ENCODE data around the gene SETD7. TPM values are rescaled to one million over a fixed set of nuclear protein-coding genes. Genes with fewer than 3 reads are reported as not detected.

SETD7 gene
- total RNA-seq, 1 experiment from 2014 or later: 29.6 TPM

DNA sequence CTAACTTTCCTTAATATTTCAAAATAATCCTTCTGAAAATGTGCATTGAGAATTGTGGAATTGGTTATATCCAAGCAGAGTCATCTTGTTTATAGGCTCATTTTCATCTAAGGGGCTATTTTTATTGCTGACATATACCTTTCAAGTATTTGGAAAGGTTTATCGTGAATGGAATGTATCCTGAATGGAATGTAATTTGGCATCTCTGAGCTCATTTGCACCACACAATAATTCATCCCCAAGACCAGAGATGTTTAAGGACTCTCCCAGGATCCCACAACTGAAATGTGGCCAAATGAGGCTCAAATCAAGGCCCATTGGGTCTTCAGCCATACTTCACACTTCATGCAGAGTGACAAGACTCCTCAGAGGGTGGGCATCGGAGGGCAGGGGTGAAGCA is 7.5 kb upstream of the SETD7 start:
- intact Hi-C loops (cut with micrococcal nuclease): no loop called here
- CTCF ChIA-PET: no interaction called here

DNA sequence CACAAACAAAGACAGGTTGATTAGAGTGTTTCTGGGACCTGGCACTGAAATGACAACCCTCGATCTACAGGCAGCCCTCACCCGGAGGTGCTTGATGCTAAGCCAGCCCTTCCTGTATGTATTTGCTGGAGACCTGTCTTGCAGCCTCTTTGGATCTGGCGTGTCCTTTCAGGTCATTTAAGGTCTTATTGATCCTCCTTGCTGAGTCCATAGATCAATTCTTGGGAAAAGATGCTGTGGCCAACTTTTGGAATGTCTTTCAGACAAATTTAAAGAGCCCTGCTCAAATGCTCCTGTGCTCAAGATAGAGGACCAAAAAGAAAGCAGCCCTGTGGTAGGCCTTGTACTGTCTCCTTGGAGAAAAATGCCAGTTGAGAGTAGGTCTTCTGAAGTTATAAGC is 6.8 kb upstream of the SETD7 start:
- TF ChIP-seq, protein P1, sequence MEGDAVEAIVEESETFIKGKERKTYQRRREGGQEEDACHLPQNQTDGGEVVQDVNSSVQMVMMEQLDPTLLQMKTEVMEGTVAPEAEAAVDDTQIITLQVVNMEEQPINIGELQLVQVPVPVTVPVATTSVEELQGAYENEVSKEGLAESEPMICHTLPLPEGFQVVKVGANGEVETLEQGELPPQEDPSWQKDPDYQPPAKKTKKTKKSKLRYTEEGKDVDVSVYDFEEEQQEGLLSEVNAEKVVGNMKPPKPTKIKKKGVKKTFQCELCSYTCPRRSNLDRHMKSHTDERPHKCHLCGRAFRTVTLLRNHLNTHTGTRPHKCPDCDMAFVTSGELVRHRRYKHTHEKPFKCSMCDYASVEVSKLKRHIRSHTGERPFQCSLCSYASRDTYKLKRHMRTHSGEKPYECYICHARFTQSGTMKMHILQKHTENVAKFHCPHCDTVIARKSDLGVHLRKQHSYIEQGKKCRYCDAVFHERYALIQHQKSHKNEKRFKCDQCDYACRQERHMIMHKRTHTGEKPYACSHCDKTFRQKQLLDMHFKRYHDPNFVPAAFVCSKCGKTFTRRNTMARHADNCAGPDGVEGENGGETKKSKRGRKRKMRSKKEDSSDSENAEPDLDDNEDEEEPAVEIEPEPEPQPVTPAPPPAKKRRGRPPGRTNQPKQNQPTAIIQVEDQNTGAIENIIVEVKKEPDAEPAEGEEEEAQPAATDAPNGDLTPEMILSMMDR (conservative IDR thresholded peaks at IDR 0.05; ENCODE audit: low read depth, low read length): no peak
- TF ChIP-seq EZH2phosphoT487 (IDR thresholded peaks at IDR 0.05; ENCODE audit: borderline replicate concordance, low read length) (no peak), EZH2 (IDR thresholded peaks at IDR 0.05; ENCODE audit: low read length, unreplicated experiment) (no peak)
- no peak overlapping the region for H3K4me3 ChIP-seq (ENCODE audit: low read length)
- no peaks in the 10 kb centered on the region for H3K9me2 ChIP-seq (replicated peaks; ENCODE audit: low read length)
- no peak for ATAC-seq
- H3K4me1 ChIP-seq (ENCODE audit: insufficient read depth, low read length): no peaks in the 10 kb centered on the region
- no peak for DNase-seq
- H4K20me1 ChIP-seq (ENCODE audit: low read length): no peaks in the 10 kb centered on the region
- no peaks in the 10 kb centered on the region for H3F3A ChIP-seq (ENCODE audit: low read length, unreplicated experiment)
- ChIA-PET CTCF (no interaction called here), POLR2A (ENCODE audit: unreplicated experiment) (no interaction called here)
- intact Hi-C loops (cut with micrococcal nuclease): no loop called here
- no peaks in the 10 kb centered on the region for H3K9me3 ChIP-seq (ENCODE audit: low read length)
- no peak overlapping the region for H3K4me2 ChIP-seq (ENCODE audit: low read length)
- H3K9ac ChIP-seq (ENCODE audit: low read length): no peak overlapping the region
- no TSS peak for BruUV-seq (replicated peaks)
- H3K27me3 ChIP-seq (ENCODE audit: low read length): no peaks in the 10 kb centered on the region
- no peak overlapping the region for H3K27ac ChIP-seq (ENCODE audit: low read length)
- H3K79me2 ChIP-seq (ENCODE audit: low read length): no peaks in the 10 kb centered on the region
- no peak overlapping the region for H2AFZ ChIP-seq (ENCODE audit: low read length)
- no peaks in the 10 kb centered on the region for H3K36me3 ChIP-seq (ENCODE audit: low read depth, low read length)

More for the DNA sequence above, 7.5 kb upstream of the SETD7 start:
- Histone ChIP-seq H3K79me2 (ENCODE audit: low read length) (no peaks in the 10 kb centered on the region), H3K27me3 (ENCODE audit: low read length) (no peaks in the 10 kb centered on the region), H4K20me1 (ENCODE audit: low read length) (no peaks in the 10 kb centered on the region), H3K9me3 (ENCODE audit: low read length) (no peaks in the 10 kb centered on the region), H3K4me1 (ENCODE audit: insufficient read depth, low read length) (no peaks in the 10 kb centered on the region), H3F3A (ENCODE audit: low read length, unreplicated experiment) (no peaks in the 10 kb centered on the region), H3K4me3 (ENCODE audit: low read length) (no peak overlapping the region), H3K36me3 (ENCODE audit: low read depth, low read length) (no peaks in the 10 kb centered on the region), H3K9ac (ENCODE audit: low read length) (no peak overlapping the region), H2AFZ (ENCODE audit: low read length) (no peak overlapping the region), H3K27ac (ENCODE audit: low read length) (no peak overlapping the region), H3K9me2 (replicated peaks; ENCODE audit: low read length) (no peaks in the 10 kb centered on the region), H3K4me2 (ENCODE audit: low read length) (no peak overlapping the region)
- BruUV-seq (replicated peaks): no TSS peak
- DNase-seq (no peak), ATAC-seq (no peak)
- POLR2A ChIA-PET (ENCODE audit: unreplicated experiment): no interaction called here
- TF ChIP-seq, protein P1 (conservative IDR thresholded peaks at IDR 0.05; ENCODE audit: low read depth, low read length): no peak
- TF ChIP-seq EZH2phosphoT487 (IDR thresholded peaks at IDR 0.05; ENCODE audit: borderline replicate concordance, low read length) (no peak), EZH2 (IDR thresholded peaks at IDR 0.05; ENCODE audit: low read length, unreplicated experiment) (no peak)

DNA sequence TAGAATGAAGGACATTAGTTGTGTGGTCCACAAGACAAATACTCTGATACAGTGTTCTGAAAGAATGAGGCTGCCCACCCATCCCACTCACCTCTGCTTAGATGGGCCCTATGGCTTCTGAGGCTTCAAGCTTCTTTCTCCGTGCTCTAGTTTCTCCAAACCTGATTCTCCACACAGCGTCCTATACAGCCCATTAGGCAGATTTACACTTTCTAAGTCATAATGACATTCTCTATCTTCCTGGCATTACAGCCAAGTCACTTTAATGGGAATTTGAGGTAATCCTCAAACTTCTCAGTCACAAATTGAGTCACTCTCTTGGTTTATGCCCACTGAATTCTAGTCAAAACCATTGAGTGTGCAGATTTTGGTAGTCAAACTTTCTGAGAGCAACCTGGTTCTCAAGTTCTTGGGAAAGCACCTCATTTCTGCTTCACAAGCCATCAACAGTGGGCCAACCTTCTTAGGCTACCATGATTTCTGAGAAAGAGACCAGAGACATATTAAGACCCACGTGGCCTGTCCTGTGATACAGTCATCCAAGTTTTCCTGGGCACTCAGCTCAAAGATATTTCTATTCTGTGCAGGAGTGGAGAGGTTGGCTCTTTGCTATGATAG is 6.2 kb upstream of the SETD7 start:
- H3K79me2 ChIP-seq (ENCODE audit: low read length): no peaks in the 10 kb centered on the region
- BruUV-seq (replicated peaks): no TSS peak
- no peak overlapping the region for H3K9ac ChIP-seq (ENCODE audit: low read length)
- H3K4me1 ChIP-seq (ENCODE audit: insufficient read depth, low read length): no peaks in the 10 kb centered on the region
- intact Hi-C loops (cut with micrococcal nuclease): no loop called here
- ATAC-seq: no peak
- no peaks in the 10 kb centered on the region for H3K27me3 ChIP-seq (ENCODE audit: low read length)
- H3K9me3 ChIP-seq (ENCODE audit: low read length): no peaks in the 10 kb centered on the region
- ChIA-PET CTCF (no interaction called here), POLR2A (ENCODE audit: unreplicated experiment) (no interaction called here)
- H3K4me3 ChIP-seq (ENCODE audit: low read length): no peak overlapping the region
- no peaks in the 10 kb centered on the region for H3K36me3 ChIP-seq (ENCODE audit: low read depth, low read length)
- no peaks in the 10 kb centered on the region for H3K9me2 ChIP-seq (replicated peaks; ENCODE audit: low read length)
- TF ChIP-seq, protein P1 (conservative IDR thresholded peaks at IDR 0.05; ENCODE audit: low read depth, low read length): no peak
- no peak for TF ChIP-seq EZH2phosphoT487 (IDR thresholded peaks at IDR 0.05; ENCODE audit: borderline replicate concordance, low read length)
- TF ChIP-seq EZH2 (IDR thresholded peaks at IDR 0.05; ENCODE audit: low read length, unreplicated experiment): no peak
- no peak overlapping the region for H3K27ac ChIP-seq (ENCODE audit: low read length)
- H3K4me2 ChIP-seq (ENCODE audit: low read length): no peak overlapping the region
- no peaks in the 10 kb centered on the region for H3F3A ChIP-seq (ENCODE audit: low read length, unreplicated experiment)
- no peak for DNase-seq
- no peak overlapping the region for H2AFZ ChIP-seq (ENCODE audit: low read length)
- H4K20me1 ChIP-seq (ENCODE audit: low read length): no peaks in the 10 kb centered on the region

Measured in PC-3 (cell line).